Glomerular endothelial cell (primary cell): Measurements from ENCODE around the gene C1QTNF2. TPM values are rescaled to one million over a fixed set of nuclear protein-coding genes. Genes with fewer than 3 reads are reported as not detected.

Experiments
- DNase-seq: peaks from one replicate; pipeline ENCODE4 v3.0.0-alpha.2; 2011; ENCODE audit warnings: low read depth, low spot score; ENCODE audit errors: extremely low read depth
- total RNA-seq: library from RNA; depleted of rRNA; stranded (reverse); fragments of >200 nt; gene quantifications from 2 replicates; pipeline ENCODE4 v1.2.3, GENCODE V29; 2015

The C1QTNF2 gene
- total RNA-seq: 0.06 and 0.29 TPM in 2 replicates

GRCh38 chr5:160369990-160370712 lies at the start of gene C1QTNF2:
TSS of gene C1QTNF2 (minus strand) at chr5:160370626. CDS start at chr5:160355011, 15,615 bp downstream.
- DNase-seq: no peak

- DNase-seq: no peak
Observed at GRCh38 chr5:160420331-160420610, 49.8 kb upstream of the C1QTNF2 start.

- no peak for DNase-seq
Observed at GRCh38 chr5:160419458-160420330, 49.3 kb upstream of the C1QTNF2 start.

GRCh38 chr5:160418561-160419457 lies 48.4 kb upstream of the C1QTNF2 start, which contains the start of gene SLU7:
TSS of gene SLU7 (minus strand) at chr5:160419081. CDS start at chr5:160415294, 3,787 bp downstream.
- DNase-seq: no peak

- DNase-seq: no peak
Observed at GRCh38 chr5:160399402-160400353, 29.3 kb upstream of the C1QTNF2 start, which contains the start of gene FAM200C. TSS of gene FAM200C (minus strand) at chr5:160400054. CDS start at chr5:160395490, 4,564 bp downstream.

GRCh38 chr5:160398806-160399205 lies 28.4 kb upstream of the C1QTNF2 start:
- no peak for DNase-seq

- no peak for DNase-seq
Observed at GRCh38 chr5:160397492-160397891, 27.1 kb upstream of the C1QTNF2 start.

- DNase-seq: no peak
Observed at GRCh38 chr5:160395111-160395510, 24.7 kb upstream of the C1QTNF2 start.

GRCh38 chr5:160390787-160391696 lies 20.6 kb upstream of the C1QTNF2 start:
- peak; percentile 5 for DNase-seq

- no peak for DNase-seq
Observed at GRCh38 chr5:160387445-160387844, 17.0 kb upstream of the C1QTNF2 start.

GRCh38 chr5:160385496-160385895 lies 15.1 kb upstream of the C1QTNF2 start:
- no peak for DNase-seq

- no peak for DNase-seq
Observed at GRCh38 chr5:160384681-160385080, 14.3 kb upstream of the C1QTNF2 start.

GRCh38 chr5:160382346-160382745 lies 11.9 kb upstream of the C1QTNF2 start:
- no peak for DNase-seq

- DNase-seq: no peak
Observed at GRCh38 chr5:160380041-160380440, 9.6 kb upstream of the C1QTNF2 start.

GRCh38 chr5:160379511-160379910 lies 9.1 kb upstream of the C1QTNF2 start:
- no peak for DNase-seq

GRCh38 chr5:160378330-160378729 lies 7.9 kb upstream of the C1QTNF2 start:
- DNase-seq: no peak

- DNase-seq: no peak
Observed at GRCh38 chr5:160377651-160378050, 7.2 kb upstream of the C1QTNF2 start.

- no peak for DNase-seq
Observed at GRCh38 chr5:160376416-160376815, 6.0 kb upstream of the C1QTNF2 start.

GRCh38 chr5:160375701-160376100 lies 5.3 kb upstream of the C1QTNF2 start:
- DNase-seq: no peak
